Stimulated activated naive CD8-positive, alpha-beta T cell treated with anti-CD3 and anti-CD28 coated beads, Interleukin-15, amount 100 ng/mL, for 72 hours (primary cell): ENCODE results near the gene EIF1AX.
A peak's percentile ranks its signal among the peaks of the same experiment; 100 is the strongest.
"Not testable (repeated sequence)": the region's sequence is repeated elsewhere in the genome, so short reads cannot be mapped to it uniquely, and the experiment has no call there.

Experiments used
- ATAC-seq: fragments of 150-1000 bp; cut with Tn5 transposase; 2 replicates; pipeline ENCODE4 v1.10.0; 2021; ENCODE audit warnings: mild to moderate bottlenecking, moderate library complexity
- DNase-seq, 2 donors: peaks; one replicate each; pipeline ENCODE4 v3.0.0; 2021 to 2022
- H3K27ac Mint-ChIP-seq, 2 donors: one replicate each; pipeline ENCODE4 v1.8.0; 2022; ENCODE audit warnings: mild to moderate bottlenecking in 2 of 2, mixed read lengths in 2 of 2, moderate library complexity in 2 of 2
- H3K27me3 Mint-ChIP-seq: one replicate; pipeline ENCODE4 v1.8.0; 2022; ENCODE audit warnings: mixed read lengths
- H3K4me1 Mint-ChIP-seq: one replicate; pipeline ENCODE4 v1.8.0; 2022; ENCODE audit warnings: mild to moderate bottlenecking, mixed read lengths
- H3K4me3 Mint-ChIP-seq, 2 donors: one replicate each; pipeline ENCODE4 v1.8.0; 2022; ENCODE audit warnings: mild to moderate bottlenecking in 2 of 2, mixed read lengths in 2 of 2, moderate library complexity in 1 of 2
- H3K9me3 Mint-ChIP-seq, 2 donors: one replicate each; pipeline ENCODE4 v1.8.0; 2022; ENCODE audit warnings: mixed read lengths in 2 of 2

Gene EIF1AX, protein sequence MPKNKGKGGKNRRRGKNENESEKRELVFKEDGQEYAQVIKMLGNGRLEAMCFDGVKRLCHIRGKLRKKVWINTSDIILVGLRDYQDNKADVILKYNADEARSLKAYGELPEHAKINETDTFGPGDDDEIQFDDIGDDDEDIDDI

DNA sequence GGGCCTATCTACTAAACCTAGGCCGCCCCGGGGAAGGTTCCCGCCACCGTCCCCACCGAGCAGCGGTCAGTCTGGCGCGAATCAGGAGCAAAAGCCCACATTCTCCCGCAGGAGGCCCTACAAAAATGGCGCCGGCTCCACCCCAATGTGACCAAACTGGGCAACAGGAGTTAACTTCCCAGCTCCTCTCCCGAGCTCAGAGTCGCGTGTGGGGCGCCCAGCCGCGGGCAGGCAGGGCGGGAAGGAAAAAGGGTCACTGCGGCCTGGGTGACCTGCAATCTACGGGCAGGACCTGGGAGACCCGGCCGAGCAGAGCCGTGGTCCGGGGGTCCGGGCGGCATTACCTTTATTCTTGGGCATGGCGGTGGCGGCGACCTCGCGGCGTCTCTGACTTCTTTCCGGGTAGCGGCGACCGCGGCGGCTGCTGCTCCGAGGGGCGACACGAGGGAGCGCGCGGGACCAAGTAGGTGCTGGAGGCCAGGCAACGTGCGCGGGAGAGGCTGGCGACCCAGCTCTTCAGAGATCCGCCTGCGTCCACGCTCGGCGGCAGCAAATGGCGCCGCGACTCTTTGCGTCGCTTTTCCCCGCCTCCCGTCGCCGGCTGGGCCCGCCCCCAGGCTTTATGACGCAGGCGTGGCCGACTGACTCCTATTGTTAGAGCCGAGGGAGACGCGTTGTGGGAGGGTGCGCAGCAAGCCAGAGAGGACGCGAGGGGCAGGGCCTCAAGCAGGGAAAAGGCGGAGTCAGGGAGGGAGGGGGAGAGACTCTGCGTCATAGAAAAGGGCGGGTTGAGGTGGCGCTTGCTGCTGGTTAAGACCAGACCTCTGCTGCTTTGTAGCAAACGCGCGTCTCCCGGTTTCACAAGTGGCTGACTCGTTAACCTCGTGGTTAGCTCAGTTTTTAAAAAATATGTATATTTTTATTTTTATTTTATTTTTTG is at the start of gene EIF1AX:
TSS of gene EIF1AX (minus strand) at position 558 of the 940 bp plus-strand sequence. CDS start at position 360, 198 bp downstream.
- Mint-ChIP-seq H3K27me3 (no peaks in the 10 kb centered on the region), H3K4me1 (peaks cover 42% of the 10 kb centered on the region), H3K4me3 (peak within 1 kb of the TSS; percentile 87 to 88), H3K27ac (peak within 1 kb of the TSS; percentile 90 to 93), H3K9me3 (no peaks in the 10 kb centered on the region)
- ATAC-seq (peak; percentile 99), DNase-seq (peak; percentile 91 to 96)

DNA sequence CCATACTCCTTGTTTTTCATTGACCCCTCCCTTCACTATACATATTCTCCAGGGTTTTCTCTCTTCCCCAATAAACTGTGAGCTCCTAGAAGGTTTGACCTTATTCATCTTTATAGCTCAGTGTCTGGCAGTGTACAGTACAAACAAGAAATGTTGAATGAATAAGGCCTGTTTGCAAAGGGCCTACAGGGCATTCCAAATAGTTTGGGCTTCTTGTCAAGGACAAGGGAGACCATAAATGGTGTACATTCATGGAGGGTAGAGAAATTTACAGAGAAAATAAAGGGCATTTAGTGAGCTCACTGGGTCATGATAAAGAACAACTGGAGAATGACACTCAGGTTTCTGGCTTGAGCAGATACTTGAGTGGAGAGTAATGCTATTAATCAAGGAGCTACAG is 47.5 kb upstream of the EIF1AX start:
- DNase-seq, result no peak
- no peak for ATAC-seq
- Mint-ChIP-seq H3K27me3 (no peaks in the 10 kb centered on the region), H3K27ac (no peak overlapping the region), H3K9me3 (no peaks in the 10 kb centered on the region), H3K4me3 (no peak overlapping the region), H3K4me1 (no peaks in the 10 kb centered on the region)

DNA sequence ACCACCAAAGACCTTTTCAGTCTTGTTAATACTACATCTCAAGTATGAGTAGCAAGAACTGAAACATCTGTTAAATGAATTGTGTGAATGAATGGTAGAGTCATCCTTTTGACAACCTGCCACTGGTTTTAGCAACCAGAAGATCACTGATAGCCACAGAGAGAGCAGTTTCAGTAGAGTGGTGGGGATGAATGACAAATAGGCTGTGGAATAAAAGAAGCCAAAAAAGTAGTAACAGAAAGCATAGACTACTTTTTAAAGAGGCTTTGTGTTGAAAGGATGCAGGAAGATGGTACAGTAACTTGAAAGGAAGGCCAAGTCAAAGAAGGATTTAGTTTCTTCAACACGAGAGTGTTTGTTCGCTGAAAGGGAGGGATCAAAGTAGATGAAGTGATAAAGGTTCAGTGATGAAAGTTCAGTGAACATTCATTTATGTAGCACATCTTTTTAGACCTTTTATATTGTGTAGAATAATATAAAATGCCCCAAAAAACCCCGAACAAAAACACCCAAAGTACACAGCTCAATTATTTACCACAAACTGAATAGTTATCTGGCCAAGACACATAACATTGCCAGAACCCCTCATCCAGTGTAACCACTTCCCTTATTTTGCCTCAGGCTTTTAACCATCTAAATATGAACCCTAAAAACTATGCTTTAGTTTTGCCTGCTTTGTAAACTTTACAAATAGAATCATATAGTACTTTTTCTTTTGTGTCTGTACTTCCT is 40.1 kb upstream of the EIF1AX start:
- ATAC-seq, result peak; percentile 84
- peak overlapping the region; percentile 31 to 43 for H3K27ac Mint-ChIP-seq

DNA sequence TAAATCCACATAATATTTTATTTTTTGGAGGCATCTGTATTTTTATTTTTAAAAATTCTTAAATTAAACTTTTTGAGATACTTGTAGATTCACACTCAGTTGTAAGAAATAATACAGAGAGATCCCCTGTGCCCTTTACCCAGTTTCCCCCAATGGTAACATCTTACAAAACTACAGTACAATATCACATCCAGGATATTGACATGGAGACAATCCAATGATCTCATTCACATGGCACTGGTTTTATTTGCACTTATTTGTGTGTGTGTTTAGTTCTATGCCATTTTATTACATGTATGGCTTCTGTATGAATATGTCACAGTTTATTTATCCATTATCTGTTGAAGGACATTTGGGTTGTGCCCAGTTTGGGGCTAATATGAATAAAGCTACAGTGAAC is 35.5 kb upstream of the EIF1AX start:
- Mint-ChIP-seq H3K4me3 (no peak overlapping the region), H3K27ac (no peak overlapping the region), H3K4me1 (peaks cover 7% of the 10 kb centered on the region), H3K27me3 (no peaks in the 10 kb centered on the region), H3K9me3 (no peaks in the 10 kb centered on the region)
- DNase-seq, result no peak
- ATAC-seq, result no peak

More for the DNA sequence above, 40.1 kb upstream of the EIF1AX start:
- Mint-ChIP-seq H3K9me3 (no peaks in the 10 kb centered on the region), H3K27me3 (no peaks in the 10 kb centered on the region), H3K4me1 (peaks cover 11% of the 10 kb centered on the region), H3K4me3 (no peak overlapping the region)
- no peak for DNase-seq

DNA sequence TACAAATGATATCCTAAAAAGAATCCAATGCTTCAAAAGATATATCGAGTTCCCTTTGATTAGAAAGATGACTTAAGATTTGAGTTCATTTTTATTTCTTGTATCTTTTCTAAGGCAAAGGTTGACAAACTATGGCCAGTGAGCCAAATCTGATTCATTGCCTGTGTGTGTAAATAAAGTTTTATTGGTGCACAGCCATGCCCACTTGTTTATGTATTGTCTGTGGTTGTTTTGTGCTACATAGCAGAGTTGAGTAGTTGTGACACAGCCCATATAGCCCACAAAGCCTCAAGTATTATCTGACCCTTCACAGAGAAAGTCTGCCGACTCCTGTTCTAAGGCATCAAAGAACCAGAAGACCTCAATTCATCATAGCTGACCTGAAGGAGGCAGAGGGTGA is 32.2 kb upstream of the EIF1AX start:
- no peak for ATAC-seq
- Mint-ChIP-seq H3K27ac (no peak overlapping the region), H3K27me3 (no peaks in the 10 kb centered on the region), H3K4me1 (no peaks in the 10 kb centered on the region), H3K4me3 (no peak overlapping the region), H3K9me3 (no peaks in the 10 kb centered on the region)
- no peak for DNase-seq

DNA sequence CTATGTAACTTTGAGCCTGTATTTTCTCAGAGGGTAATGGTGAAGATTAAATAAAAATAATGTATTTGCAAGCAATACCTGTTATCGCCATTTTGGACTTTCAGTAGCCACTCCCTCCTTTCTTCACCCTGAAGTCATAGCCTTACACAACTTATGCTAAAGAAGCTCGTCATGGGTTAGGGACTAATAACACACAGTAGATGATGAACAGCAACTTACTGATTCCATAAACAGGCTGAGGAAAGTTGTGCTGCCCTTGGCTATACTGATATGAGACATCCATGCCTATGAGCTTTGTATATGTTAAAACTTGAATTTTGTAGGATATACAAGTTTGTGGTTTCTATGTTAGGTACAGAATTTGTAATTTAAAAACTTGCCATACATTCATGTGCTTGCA is 31.7 kb upstream of the EIF1AX start:
- Mint-ChIP-seq H3K4me1 (no peaks in the 10 kb centered on the region), H3K9me3 (no peaks in the 10 kb centered on the region), H3K27ac (no peak overlapping the region), H3K27me3 (no peaks in the 10 kb centered on the region), H3K4me3 (no peak overlapping the region)
- DNase-seq (no peak), ATAC-seq (no peak)

DNA sequence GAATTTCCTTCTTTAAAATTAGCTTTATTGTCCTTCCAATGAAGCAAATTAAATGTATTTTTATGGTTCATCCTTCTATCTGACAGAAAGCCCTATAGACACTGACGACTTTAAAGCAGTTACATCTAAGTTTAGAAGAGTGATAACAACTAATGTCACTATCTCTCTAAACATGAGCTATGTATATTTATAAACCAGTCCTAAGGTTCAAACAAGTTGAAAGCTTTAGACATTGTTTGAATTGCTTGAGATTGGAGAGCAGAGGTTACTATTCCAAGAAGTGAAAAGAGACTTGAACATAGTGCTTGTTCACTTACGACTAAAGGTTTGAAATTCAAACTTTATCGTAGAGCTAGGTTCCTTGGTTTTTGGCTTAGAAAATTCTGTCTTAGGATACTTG is 30.2 kb upstream of the EIF1AX start:
- Mint-ChIP-seq H3K27ac (no peak overlapping the region), H3K4me1 (no peaks in the 10 kb centered on the region), H3K4me3 (no peak overlapping the region), H3K9me3 (no peaks in the 10 kb centered on the region), H3K27me3 (no peaks in the 10 kb centered on the region)
- no peak for ATAC-seq
- no peak for DNase-seq

DNA sequence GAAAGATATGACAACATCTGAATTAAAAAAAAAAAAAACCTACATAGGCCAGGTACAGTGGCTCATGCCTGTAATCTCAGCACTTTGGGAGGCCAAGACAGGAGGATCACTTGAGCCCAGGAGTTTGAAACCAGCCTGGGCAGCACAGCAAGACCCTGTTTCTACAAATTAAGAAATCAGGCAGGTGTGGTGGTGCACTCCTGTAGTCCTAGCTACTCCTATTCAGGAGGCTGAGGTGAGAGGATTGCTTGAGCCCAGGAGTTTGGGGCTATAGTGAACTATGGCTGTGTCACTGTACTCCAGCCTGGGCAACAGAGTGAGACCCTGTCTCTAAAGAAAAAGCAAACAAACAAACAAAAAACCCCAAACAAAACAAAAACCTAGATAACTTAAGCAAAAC is 20.9 kb upstream of the EIF1AX start:
- not testable (repeated sequence) for DNase-seq, H3K27ac Mint-ChIP-seq, H3K4me1 Mint-ChIP-seq, H3K9me3 Mint-ChIP-seq, H3K4me3 Mint-ChIP-seq, ATAC-seq, H3K27me3 Mint-ChIP-seq

DNA sequence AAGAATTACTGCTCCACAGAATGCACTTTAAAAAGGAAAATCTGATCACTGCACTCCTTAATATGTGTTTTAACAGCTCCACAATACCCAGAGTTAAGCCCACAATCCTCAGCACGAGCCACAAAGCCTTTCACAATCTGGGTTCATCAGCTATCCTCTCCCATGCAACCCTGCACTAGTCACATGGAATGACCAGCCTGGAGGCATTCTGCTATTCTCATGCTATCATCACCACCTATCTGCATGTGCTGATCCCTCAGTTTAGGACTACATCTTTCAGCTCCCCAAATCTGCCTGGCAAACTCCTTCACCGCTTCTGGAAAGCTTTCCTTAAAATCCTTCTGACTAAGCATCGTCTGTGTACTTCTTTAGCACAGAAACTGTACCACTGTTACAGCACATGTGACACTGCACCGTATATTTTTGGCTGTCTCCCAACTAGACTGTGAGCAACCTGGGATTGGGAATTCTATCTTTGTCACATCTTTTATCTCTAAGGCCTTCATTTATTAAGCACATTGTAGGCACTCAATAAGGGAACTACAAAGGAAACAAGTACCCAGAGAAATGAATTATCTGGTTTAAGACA is 18.3 kb upstream of the EIF1AX start:
- H3K4me3 Mint-ChIP-seq, result no peak overlapping the region
- H3K4me1 Mint-ChIP-seq, result no peaks in the 10 kb centered on the region
- DNase-seq (no peak), ATAC-seq (no peak)
- no peaks in the 10 kb centered on the region for H3K9me3 Mint-ChIP-seq
- no peaks in the 10 kb centered on the region for H3K27me3 Mint-ChIP-seq
- no peak overlapping the region for H3K27ac Mint-ChIP-seq

DNA sequence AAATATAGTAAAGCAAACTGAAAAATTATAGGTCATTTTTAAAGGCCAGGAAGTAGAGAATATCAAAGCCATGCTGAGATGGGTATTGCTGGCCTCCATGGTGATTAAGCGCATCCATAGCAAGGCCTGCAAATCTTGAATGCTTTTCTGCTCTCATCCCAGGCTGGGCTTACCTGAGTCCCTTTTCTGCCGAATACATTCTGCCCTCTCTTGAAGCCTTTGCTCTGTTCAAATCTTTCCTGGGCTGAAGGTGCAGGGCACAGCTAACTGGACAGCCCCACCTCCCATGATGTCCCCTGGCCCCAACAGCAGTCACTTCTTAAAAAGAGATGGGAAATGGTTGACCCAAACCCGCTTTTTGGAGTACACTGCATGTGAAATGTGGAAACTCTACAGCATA is 10.1 kb upstream of the EIF1AX start:
- Mint-ChIP-seq H3K9me3 (no peaks in the 10 kb centered on the region), H3K27ac (no peak overlapping the region), H3K27me3 (no peaks in the 10 kb centered on the region), H3K4me1 (peaks cover 4% of the 10 kb centered on the region), H3K4me3 (no peak overlapping the region)
- ATAC-seq (no peak), DNase-seq (no peak)

DNA sequence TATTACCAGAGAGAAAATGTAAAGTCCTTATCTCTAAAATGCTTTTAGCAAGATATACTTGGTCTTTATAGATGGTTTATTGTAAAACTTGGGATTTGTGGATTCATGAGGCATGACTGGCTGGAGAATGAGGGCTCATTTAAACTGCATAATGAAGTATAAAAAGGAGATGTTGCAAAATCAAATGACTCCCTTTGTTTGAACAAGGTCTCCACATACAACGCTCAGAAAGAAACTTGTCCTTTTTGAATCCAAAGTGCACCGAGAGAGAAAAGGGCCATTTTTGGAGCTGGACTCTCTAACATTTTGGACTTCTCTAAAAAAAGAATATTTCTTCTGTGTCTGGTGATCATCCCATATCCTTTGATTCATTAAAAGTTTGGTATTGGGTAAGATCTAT is 7.7 kb upstream of the EIF1AX start:
- DNase-seq, result no peak
- H3K4me3 Mint-ChIP-seq, result no peak overlapping the region
- H3K4me1 Mint-ChIP-seq, result peaks cover 12% of the 10 kb centered on the region
- ATAC-seq, result no peak
- no peak overlapping the region for H3K27ac Mint-ChIP-seq
- H3K27me3 Mint-ChIP-seq, result no peaks in the 10 kb centered on the region
- H3K9me3 Mint-ChIP-seq, result no peaks in the 10 kb centered on the region

DNA sequence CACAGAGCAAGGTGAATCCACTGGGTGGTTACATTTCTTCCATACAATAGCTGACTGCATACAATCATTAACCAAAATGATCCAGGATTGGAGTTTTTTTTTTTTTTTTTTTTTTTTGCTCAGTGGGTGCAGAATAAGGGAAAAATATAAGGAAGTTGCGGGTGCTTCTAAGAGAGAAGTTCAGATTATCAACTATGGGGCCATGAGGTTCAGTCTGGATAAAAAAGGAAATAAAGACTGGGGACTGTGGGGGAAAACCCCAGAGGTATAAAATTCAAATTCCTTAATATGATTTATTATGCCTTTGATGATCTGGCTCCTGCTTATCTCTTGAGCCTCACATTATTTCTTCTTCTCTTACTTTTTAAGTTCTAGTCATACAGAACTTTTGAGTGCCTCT is 5.9 kb upstream of the EIF1AX start:
- H3K9me3 Mint-ChIP-seq, result no peaks in the 10 kb centered on the region
- ATAC-seq, result no peak
- DNase-seq, result no peak
- H3K27me3 Mint-ChIP-seq, result no peaks in the 10 kb centered on the region
- H3K27ac Mint-ChIP-seq, result no peak overlapping the region
- H3K4me3 Mint-ChIP-seq, result no peak overlapping the region
- peaks cover 29% of the 10 kb centered on the region for H3K4me1 Mint-ChIP-seq

DNA sequence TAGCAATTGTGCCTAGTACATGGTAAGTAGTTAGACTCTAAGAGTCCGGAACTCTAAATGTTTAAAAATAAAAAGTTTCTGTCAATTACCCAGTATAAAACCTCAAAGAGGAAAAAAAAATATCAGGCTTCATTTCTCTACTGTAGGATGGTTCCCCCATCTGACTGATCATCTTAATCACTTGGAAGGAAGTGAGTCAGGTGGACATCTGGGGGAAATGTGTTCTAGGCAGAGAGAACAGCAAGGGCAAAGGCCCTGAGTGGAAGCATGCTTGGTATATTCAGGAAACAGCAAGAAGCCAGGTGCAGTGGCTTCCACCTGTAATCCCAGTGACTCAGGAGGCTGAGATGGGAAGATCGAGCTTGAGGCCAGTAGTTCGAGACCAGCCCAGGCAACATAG is 2.9 kb upstream of the EIF1AX start:
- no peak for ATAC-seq
- DNase-seq, result no peak
- H3K27me3 Mint-ChIP-seq, result no peaks in the 10 kb centered on the region
- H3K9me3 Mint-ChIP-seq, result no peaks in the 10 kb centered on the region
- H3K27ac Mint-ChIP-seq, result no peak overlapping the region
- H3K4me3 Mint-ChIP-seq, result no peak overlapping the region
- H3K4me1 Mint-ChIP-seq, result peaks cover 36% of the 10 kb centered on the region

DNA sequence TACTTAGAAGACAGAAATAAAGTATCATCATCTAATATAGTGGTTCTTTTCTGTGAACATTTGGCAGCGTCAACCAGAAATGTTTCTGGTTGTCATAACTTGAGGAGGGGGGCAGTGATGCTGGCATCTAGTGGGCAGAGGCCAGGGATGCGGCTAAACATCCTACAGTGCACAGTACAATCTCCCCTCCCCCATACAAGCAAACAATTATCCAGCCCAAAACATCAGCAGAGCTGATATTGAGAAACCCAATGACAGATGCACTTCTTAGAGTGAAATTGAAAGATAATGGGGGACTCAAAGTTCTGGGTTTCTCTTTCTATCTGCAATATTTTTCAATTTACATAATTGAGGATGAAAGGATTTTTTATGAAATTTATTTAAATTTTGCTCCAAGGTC is 1.9 kb upstream of the EIF1AX start:
- Mint-ChIP-seq H3K9me3 (no peaks in the 10 kb centered on the region), H3K27ac (no peak overlapping the region), H3K4me3 (no peak overlapping the region), H3K27me3 (no peaks in the 10 kb centered on the region), H3K4me1 (peaks cover 44% of the 10 kb centered on the region)
- ATAC-seq (no peak), DNase-seq (no peak)

DNA sequence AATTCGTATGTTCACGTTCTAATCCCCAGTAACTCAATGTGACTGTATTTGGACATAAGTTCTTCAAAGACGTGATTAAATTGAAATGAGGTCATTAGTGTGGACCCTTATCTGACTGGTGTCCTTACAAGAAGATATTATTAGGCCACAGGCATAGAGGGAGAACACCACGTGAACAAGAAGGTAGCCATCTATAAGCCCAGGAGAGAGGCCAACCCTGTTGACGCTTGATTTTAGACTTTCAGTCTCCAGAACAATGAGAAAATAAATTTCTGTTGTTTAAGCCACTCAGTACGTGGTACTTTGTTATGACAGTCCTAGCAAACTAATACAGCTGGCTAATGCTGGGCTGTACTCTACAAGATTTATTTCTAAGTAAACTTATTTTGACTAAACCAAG is 1.5 kb upstream of the EIF1AX start:
- ATAC-seq (no peak), DNase-seq (no peak)
- H3K9me3 Mint-ChIP-seq, result no peaks in the 10 kb centered on the region
- peak overlapping the region; percentile 45 to 70 for H3K4me3 Mint-ChIP-seq
- H3K27me3 Mint-ChIP-seq, result no peaks in the 10 kb centered on the region
- H3K4me1 Mint-ChIP-seq, result peaks cover 42% of the 10 kb centered on the region
- peak overlapping the region in 1 of 2 donors; percentile 6 for H3K27ac Mint-ChIP-seq

DNA sequence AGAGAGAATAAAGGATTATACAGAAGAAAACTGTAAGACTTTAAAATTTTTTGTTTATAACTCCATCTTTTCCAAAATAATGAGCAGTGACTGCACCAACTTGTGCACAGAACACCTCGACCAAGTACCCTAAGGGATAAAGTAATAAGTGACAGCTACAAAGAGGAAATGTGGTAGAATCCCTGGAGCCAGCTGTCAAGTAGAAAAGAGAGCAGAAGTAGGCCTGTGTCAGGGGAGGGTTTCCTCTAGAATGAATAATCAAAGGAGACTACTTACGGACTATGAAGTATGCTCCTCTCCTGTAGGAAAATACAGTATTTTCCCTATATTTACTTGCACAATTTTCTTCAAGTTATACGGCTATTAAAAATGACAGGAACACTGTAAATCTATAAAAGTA is 1.2 kb downstream of the EIF1AX start:
- Mint-ChIP-seq H3K27me3 (no peaks in the 10 kb centered on the region), H3K4me3 (peak overlapping the region; percentile 87 to 88), H3K4me1 (peaks cover 52% of the 10 kb centered on the region), H3K9me3 (no peaks in the 10 kb centered on the region), H3K27ac (peak overlapping the region; percentile 82 to 93)
- ATAC-seq (no peak), DNase-seq (no peak)
